Activated T-cell treated with anti-CD3 and anti-CD28 coated beads for 4 hours (primary cell): ENCODE results near the gene RHBDF1.

Source experiments
- DNase-seq: peaks from one replicate; pipeline ENCODE4 v3.0.0-alpha.2; 2020

Gene RHBDF1, protein sequence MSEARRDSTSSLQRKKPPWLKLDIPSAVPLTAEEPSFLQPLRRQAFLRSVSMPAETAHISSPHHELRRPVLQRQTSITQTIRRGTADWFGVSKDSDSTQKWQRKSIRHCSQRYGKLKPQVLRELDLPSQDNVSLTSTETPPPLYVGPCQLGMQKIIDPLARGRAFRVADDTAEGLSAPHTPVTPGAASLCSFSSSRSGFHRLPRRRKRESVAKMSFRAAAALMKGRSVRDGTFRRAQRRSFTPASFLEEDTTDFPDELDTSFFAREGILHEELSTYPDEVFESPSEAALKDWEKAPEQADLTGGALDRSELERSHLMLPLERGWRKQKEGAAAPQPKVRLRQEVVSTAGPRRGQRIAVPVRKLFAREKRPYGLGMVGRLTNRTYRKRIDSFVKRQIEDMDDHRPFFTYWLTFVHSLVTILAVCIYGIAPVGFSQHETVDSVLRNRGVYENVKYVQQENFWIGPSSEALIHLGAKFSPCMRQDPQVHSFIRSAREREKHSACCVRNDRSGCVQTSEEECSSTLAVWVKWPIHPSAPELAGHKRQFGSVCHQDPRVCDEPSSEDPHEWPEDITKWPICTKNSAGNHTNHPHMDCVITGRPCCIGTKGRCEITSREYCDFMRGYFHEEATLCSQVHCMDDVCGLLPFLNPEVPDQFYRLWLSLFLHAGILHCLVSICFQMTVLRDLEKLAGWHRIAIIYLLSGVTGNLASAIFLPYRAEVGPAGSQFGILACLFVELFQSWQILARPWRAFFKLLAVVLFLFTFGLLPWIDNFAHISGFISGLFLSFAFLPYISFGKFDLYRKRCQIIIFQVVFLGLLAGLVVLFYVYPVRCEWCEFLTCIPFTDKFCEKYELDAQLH

DNA sequence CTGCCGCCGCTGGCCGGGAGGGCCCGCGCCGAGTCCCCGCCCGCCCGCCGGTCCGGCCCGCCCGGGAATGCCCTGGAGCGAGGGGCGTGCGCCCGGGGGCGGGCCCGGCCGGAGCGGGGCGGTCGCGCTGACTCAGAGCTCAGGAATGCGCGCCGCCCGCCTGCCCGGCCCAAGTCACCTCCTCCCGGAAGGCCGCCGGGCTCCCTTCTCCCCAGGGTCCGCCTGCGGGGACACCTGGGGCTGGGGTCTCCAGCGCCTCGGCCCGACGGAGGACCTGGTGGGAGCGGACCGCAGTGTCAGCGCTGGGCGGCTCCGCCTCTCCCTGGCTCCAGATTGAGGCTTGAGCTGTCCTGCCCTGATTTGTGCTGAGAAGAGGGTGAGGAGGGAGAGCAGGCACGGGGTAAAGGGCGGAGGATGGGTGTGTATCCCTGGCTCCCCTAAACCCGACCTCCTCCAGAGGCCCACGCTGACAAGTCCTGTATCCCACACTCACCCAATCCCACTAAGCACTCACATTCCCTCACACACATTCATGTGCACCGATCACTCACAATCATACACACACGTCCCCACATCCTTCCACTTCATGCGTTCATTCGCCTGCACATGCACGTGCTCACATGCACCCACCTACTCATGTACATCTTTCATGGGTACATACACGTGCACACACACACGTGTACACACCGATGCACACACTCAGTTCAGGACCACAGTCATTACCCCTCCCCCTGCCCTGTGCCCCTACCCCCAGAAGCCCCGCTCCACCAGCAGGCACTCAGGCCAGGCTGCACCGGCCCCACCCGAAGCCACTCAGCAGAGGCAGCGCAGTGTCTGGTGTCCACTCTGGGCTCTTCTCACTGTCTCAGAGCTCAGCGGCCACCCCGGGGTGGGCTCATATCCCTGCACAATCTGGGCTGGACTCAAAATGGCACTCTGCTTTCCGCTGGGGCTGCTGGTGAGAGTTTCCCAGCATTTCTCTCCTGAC, at the start of gene RHBDF1:
Gene RHBDF1 (minus strand): TSS at position 71 of the 988 bp plus-strand sequence. CDS start 7,616 bp downstream, outside the sequence.
- DNase-seq = no peak

- no peak for DNase-seq
These were observed 48.3 kb upstream of the RHBDF1 start for GRCh38 chr16:120756-121155.

GRCh38 chr16:119835-120491, 47.5 kb upstream of the RHBDF1 start:
- DNase-seq = no peak

GRCh38 chr16:119295-119694, 46.9 kb upstream of the RHBDF1 start:
- no peak for DNase-seq

- DNase-seq = no peak
These were observed 46.4 kb upstream of the RHBDF1 start for GRCh38 chr16:118857-119256.

DNA sequence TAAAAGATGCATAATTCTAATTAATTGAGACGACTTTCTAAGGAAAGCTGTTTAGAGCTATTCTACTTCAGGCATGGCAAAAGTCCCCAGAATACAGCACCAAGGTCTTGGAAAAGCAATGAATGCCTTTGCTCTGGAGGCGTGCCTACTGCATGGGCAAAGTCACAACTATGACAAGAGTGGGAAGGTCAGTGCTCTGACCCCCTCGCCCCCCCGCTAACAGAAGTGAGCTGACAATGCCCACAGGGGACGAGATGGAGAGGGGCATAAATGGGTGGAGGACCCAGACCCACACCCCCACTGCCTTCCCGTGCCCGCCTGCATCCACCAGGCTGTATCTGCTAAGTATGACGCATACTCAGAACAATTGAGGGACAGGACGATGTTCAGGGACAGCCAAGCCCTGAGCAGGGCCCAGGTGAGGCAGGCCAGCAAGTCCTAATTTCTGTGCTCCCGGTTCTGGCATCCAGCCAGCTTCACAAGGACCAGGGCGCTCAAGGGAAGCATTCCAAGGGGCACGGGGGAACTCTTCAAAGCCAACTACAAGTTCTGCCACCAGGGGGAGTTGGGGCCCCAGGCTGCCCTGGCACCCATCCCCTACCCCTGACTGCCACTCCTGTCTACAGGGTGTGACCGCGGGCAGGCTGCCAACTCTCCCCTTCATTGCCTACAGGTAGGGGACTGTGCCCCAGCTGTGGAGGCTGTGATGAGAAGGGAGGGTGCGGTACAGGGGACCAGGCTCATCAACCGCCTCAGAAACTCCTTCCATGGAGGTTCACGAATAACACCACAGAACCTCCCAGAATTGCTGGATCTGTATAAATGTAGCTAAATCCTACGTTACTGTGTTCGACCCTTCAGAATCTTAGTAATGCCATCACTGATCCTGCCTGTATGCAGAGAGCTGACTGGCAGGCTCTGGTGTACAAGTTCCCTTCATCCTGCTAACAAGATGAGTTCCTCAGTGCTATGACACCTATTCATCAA, 45.2 kb upstream of the RHBDF1 start:
- peak; percentile 60 for DNase-seq

- DNase-seq = no peak
These were observed 43.6 kb upstream of the RHBDF1 start for GRCh38 chr16:116015-116414.

GRCh38 chr16:114327-114726, 41.9 kb upstream of the RHBDF1 start:
- no peak for DNase-seq

GRCh38 chr16:112153-112840, 39.9 kb upstream of the RHBDF1 start:
- no peak for DNase-seq

DNA sequence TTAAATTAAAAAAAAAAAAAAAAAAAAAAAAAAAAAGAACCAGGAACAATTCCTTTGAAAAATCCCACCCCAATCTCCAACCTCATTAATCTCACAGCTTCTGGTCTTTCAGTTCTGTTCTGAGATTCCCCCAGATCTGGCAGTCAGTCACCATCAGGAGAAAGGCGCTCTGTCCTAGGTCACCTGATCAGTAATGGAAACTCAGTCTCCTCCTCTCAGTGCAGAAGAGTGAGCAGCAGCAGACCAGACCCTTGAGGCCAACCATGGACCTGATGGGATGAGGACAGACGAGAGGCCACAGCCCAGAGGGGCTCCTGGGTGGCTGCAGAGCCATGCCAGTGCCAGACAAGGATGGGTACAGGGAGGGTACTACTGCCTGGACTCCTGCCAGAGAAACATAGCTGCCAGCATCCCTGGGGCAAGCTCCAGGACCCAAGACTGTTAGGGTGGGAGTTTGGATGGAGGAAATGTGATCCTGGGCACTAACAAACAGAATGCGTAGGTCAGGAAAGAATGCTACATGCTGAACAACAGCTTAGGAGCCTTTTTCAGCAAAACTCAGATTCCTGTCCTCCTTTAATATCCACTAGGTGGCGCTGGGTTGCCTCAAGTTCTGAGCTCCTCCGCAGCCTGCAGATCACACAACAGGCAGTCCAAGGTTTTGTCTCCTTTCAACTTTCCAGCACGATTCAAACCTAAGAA, 34.3 kb upstream of the RHBDF1 start:
- DNase-seq = peak; percentile 33

- DNase-seq = no peak
These were observed 33.1 kb upstream of the RHBDF1 start for GRCh38 chr16:105521-105920.

- no peak for DNase-seq
These were observed 32.5 kb upstream of the RHBDF1 start for GRCh38 chr16:104928-105327.

GRCh38 chr16:104355-104754, 31.9 kb upstream of the RHBDF1 start:
- no peak for DNase-seq

GRCh38 chr16:102060-102855, 29.8 kb upstream of the RHBDF1 start:
- DNase-seq = no peak

DNA sequence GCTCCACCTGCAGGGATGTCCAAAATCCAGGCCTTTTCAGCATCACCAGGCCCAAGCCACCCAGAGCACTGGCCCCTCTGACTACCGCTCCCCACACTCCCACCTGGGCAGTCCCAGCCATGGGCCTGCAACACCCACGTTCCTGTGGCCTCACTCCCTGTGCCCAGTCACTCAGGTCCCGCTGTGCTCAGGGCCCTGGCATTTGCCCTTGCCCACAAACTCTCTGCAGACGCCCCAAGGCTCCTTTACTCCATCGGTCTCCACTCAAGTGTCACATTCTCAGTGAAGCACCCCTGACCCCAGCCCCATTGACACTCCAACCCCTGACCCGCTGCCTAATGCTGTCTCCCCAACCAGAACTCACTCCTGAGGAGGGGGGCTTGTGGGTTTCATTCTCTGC, 29.2 kb upstream of the RHBDF1 start:
- DNase-seq = no peak

DNA sequence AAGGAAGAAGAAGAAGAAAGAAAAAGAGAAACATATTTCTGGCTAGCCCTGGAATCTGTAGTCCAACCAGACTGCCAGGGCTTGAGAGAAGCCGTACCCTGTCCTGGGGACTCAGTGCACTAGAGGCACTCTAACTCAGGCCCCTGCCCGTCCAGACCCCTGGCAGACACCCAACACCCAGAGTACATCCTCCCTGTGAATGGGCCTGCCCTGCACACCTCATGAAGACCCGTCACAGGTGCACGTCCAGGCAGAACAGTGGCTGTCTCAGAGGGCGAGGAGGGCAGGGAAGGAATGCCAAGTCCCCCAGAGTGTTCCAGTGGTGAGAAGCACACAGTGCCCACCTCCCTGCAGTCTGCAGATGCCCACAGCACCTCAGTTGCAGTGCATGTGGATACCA, 28.6 kb upstream of the RHBDF1 start:
- no peak for DNase-seq

- DNase-seq = no peak
These were observed 25.4 kb upstream of the RHBDF1 start for GRCh38 chr16:97822-98221.

- peak; percentile 84 for DNase-seq
These were observed 24.5 kb upstream of the RHBDF1 start for GRCh38 chr16:96935-97381.

GRCh38 chr16:94918-95265, 22.5 kb upstream of the RHBDF1 start:
- no peak for DNase-seq
